GM18858 (cell line): ENCODE measurements around the gene PADI2.
"Not testable (repeated sequence)": the region's sequence is repeated elsewhere in the genome, so short reads cannot be mapped to it uniquely, and the experiment has no call there.

ENCODE experiments used
- ATAC-seq: cut with Tn5 transposase; IDR thresholded peaks from one replicate; pipeline ENCODE4 v1.9.1; 2021; ENCODE audit not compliant: unreplicated experiment

Gene PADI2

GRCh38 chr1:17086751-17087150 lies 32.5 kb downstream of the PADI2 start:
- ATAC-seq, result no peak

GRCh38 chr1:17084787-17085186 lies 34.5 kb downstream of the PADI2 start:
- ATAC-seq, result no peak

- ATAC-seq, result no peak
These were observed 36.5 kb downstream of the PADI2 start for GRCh38 chr1:17082761-17083160.

GRCh38 chr1:17081439-17081838 lies 37.8 kb downstream of the PADI2 start:
- ATAC-seq, result no peak

GRCh38 chr1:17080880-17081279 lies 38.4 kb downstream of the PADI2 start:
- ATAC-seq, result no peak

GRCh38 chr1:17080085-17080759 lies 39.0 kb downstream of the PADI2 start:
- ATAC-seq, result no peak

GRCh38 chr1:17078991-17079868 lies 40.0 kb downstream of the PADI2 start:
- no peak for ATAC-seq

GRCh38 chr1:17075470-17076255 lies 43.6 kb downstream of the PADI2 start:
- ATAC-seq, result no peak

GRCh38 chr1:17071794-17072193 lies 47.5 kb downstream of the PADI2 start:
- no peak for ATAC-seq

GRCh38 chr1:17070163-17070525 lies 49.1 kb downstream of the PADI2 start:
- ATAC-seq, result no peak

- ATAC-seq, result no peak
These were observed 49.6 kb downstream of the PADI2 start for GRCh38 chr1:17069452-17070162.

GRCh38 chr1:17068789-17069188 lies 50.5 kb downstream of the PADI2 start:
- ATAC-seq, result no peak

GRCh38 chr1:17067465-17068240 lies 51.6 kb downstream of the PADI2 start:
- ATAC-seq, result no peak

GRCh38 chr1:17067069-17067426 lies 52.2 kb downstream of the PADI2 start:
- no peak for ATAC-seq

- ATAC-seq, result no peak
These were observed 52.7 kb downstream of the PADI2 start for GRCh38 chr1:17066361-17067068.

GRCh38 chr1:17065666-17066065 lies 53.6 kb downstream of the PADI2 start:
- no peak for ATAC-seq

- ATAC-seq, result not testable (repeated sequence)
These were observed 56.5 kb downstream of the PADI2 start for GRCh38 chr1:17062751-17063150.

GRCh38 chr1:17061892-17062291 lies 57.4 kb downstream of the PADI2 start:
- no peak for ATAC-seq

- ATAC-seq, result no peak
These were observed 57.8 kb downstream of the PADI2 start for GRCh38 chr1:17061486-17061885.

GRCh38 chr1:17060306-17060749 lies 58.9 kb downstream of the PADI2 start:
- no peak for ATAC-seq
